Memory B cell (primary cell): ENCODE measurements around the gene KCNK7.

Source experiments
- ATAC-seq: fragments of 150-1000 bp; cut with Tn5 transposase; 2 replicates; pipeline ENCODE4 v1.10.0; 2021; ENCODE audit warnings: low read depth, mild to moderate bottlenecking, moderate library complexity
- DNase-seq, 2 donors: peaks; one replicate each; pipeline ENCODE4 v3.0.0; 2022; ENCODE audit warnings: low spot score in 2 of 2
- H3K27ac Mint-ChIP-seq: one replicate; pipeline ENCODE4 v1.8.0; 2022; ENCODE audit warnings: mild to moderate bottlenecking, moderate library complexity, mixed read lengths
- H3K27me3 Mint-ChIP-seq: one replicate; pipeline ENCODE4 v1.8.0; 2022; ENCODE audit warnings: mixed read lengths
- H3K36me3 Mint-ChIP-seq: one replicate; pipeline ENCODE4 v1.8.0; 2022; ENCODE audit warnings: mild to moderate bottlenecking, mixed read lengths
- H3K4me1 Mint-ChIP-seq: one replicate; pipeline ENCODE4 v1.8.0; 2022; ENCODE audit warnings: mixed read lengths
- H3K4me3 Mint-ChIP-seq: one replicate; pipeline ENCODE4 v1.8.0; 2022; ENCODE audit warnings: mild to moderate bottlenecking, moderate library complexity, mixed read lengths
- H3K9me3 Mint-ChIP-seq: one replicate; pipeline ENCODE4 v1.8.0; 2022; ENCODE audit warnings: mixed read lengths

KCNK7 gene

GRCh38 chr11:65580756-65581155 lies 14.8 kb downstream of the KCNK7 start:
- no peak for ATAC-seq
- Mint-ChIP-seq H3K9me3 (no peaks in the 10 kb centered on the region), H3K36me3 (peaks cover 40% of the 10 kb centered on the region), H3K4me3 (no peak overlapping the region), H3K27me3 (no peaks in the 10 kb centered on the region), H3K4me1 (peaks cover 22% of the 10 kb centered on the region), H3K27ac (no peak overlapping the region)
- DNase-seq = no peak

- Mint-ChIP-seq H3K4me1 (peaks cover 26% of the 10 kb centered on the region), H3K27ac (peak overlapping the region; percentile 51), H3K36me3 (peaks cover 40% of the 10 kb centered on the region), H3K4me3 (no peak overlapping the region), H3K9me3 (no peaks in the 10 kb centered on the region), H3K27me3 (no peaks in the 10 kb centered on the region)
- ATAC-seq = no peak
- no peak for DNase-seq
Measured at GRCh38 chr11:65580031-65580692, 15.4 kb downstream of the KCNK7 start.

GRCh38 chr11:65579291-65579690 lies 16.3 kb downstream of the KCNK7 start:
- no peak overlapping the region for H3K4me3 Mint-ChIP-seq
- peaks cover 30% of the 10 kb centered on the region for H3K4me1 Mint-ChIP-seq
- ATAC-seq = no peak
- H3K27ac Mint-ChIP-seq = peak overlapping the region; percentile 92
- no peaks in the 10 kb centered on the region for H3K27me3 Mint-ChIP-seq
- DNase-seq = no peak
- H3K9me3 Mint-ChIP-seq = no peaks in the 10 kb centered on the region
- H3K36me3 Mint-ChIP-seq = peaks cover 37% of the 10 kb centered on the region

DNA sequence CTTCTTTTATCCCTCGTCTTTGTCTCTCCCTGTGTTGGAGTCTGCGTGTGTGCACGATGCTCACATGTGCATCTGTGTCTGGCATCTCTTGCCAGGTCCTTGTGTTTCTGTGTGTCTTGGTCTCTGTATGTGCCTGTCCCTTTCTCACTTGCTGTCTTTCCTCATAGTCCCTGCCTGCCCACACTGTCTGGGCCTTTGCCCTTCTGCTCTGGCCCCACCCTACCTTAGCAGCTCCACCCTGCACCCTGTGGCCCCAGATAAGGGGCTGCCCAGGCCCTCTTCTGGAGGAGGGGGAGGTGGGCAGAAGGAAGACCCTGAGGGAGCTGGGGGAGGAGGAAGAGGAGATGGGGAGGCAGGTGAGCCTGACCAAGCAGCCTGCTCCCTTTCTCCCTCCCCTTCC lies 16.9 kb downstream of the KCNK7 start:
- Mint-ChIP-seq H3K36me3 (peaks cover 34% of the 10 kb centered on the region), H3K9me3 (no peaks in the 10 kb centered on the region), H3K27me3 (no peaks in the 10 kb centered on the region), H3K4me1 (peaks cover 31% of the 10 kb centered on the region), H3K4me3 (peak overlapping the region; percentile 87), H3K27ac (peak overlapping the region; percentile 92)
- ATAC-seq (no peak), DNase-seq (no peak)

- peak overlapping the region; percentile 87 for H3K4me3 Mint-ChIP-seq
- peaks cover 34% of the 10 kb centered on the region for H3K36me3 Mint-ChIP-seq
- H3K27ac Mint-ChIP-seq = peak overlapping the region; percentile 92
- ATAC-seq (no peak), DNase-seq (no peak)
- peaks cover 34% of the 10 kb centered on the region for H3K4me1 Mint-ChIP-seq
- no peaks in the 10 kb centered on the region for H3K9me3 Mint-ChIP-seq
- H3K27me3 Mint-ChIP-seq = no peaks in the 10 kb centered on the region
Measured at GRCh38 chr11:65578134-65578533, 17.5 kb downstream of the KCNK7 start.

- H3K36me3 Mint-ChIP-seq = peaks cover 32% of the 10 kb centered on the region
- H3K27ac Mint-ChIP-seq = peak overlapping the region; percentile 92
- peaks cover 36% of the 10 kb centered on the region for H3K4me1 Mint-ChIP-seq
- H3K4me3 Mint-ChIP-seq = peak overlapping the region; percentile 87
- DNase-seq (no peak), ATAC-seq (no peak)
- no peaks in the 10 kb centered on the region for H3K27me3 Mint-ChIP-seq
- H3K9me3 Mint-ChIP-seq = no peaks in the 10 kb centered on the region
Measured at GRCh38 chr11:65577756-65578109, 17.9 kb downstream of the KCNK7 start.

- Mint-ChIP-seq H3K4me3 (peak overlapping the region; percentile 87), H3K4me1 (peaks cover 38% of the 10 kb centered on the region), H3K27ac (peak overlapping the region; percentile 92), H3K9me3 (no peaks in the 10 kb centered on the region), H3K27me3 (no peaks in the 10 kb centered on the region), H3K36me3 (peaks cover 27% of the 10 kb centered on the region)
- DNase-seq = peak; percentile 45 to 65
- peak; percentile 37 for ATAC-seq
Measured at GRCh38 chr11:65576867-65577755, 18.5 kb downstream of the KCNK7 start.

DNA sequence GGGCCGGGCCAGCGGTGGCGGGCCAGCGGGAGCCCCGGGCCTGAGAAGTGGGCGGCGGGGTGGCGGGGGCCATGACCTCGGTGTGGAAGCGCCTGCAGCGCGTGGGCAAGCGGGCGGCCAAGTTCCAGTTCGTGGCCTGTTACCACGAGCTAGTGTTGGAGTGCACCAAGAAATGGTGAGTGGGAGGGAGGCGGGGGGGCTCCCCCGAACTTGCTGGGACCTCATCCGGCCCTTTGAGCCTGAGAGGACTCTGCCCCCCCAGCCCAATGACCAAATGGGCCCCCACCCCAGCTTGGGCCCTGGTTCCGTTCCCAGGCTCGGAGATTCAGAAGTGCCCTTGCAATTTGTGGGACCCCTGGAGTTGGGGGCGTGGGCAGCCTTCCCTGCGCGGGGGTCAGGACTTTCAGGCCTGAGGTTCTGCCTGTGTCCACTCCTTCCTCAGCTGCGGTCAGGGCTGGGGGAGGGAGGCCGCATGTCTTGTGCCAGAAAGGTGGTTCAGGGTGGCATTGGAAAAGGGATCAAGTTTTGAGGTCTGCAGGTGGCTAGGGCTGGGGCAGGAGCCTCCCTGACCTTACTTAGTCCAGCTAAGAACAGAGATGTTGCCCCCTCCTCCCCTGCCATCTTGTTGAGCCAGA lies 19.3 kb downstream of the KCNK7 start:
- Mint-ChIP-seq H3K27me3 (no peaks in the 10 kb centered on the region), H3K36me3 (peaks cover 22% of the 10 kb centered on the region), H3K27ac (peak overlapping the region; percentile 92), H3K4me3 (peak overlapping the region; percentile 87), H3K9me3 (no peaks in the 10 kb centered on the region), H3K4me1 (peaks cover 46% of the 10 kb centered on the region)
- ATAC-seq (no peak), DNase-seq (no peak)

GRCh38 chr11:65575568-65576231 lies 19.9 kb downstream of the KCNK7 start, which contains the start of gene EHBP1L1:
Gene EHBP1L1, plus strand, starts transcription at chr11:65576053. Its CDS starts 250 bp downstream, at chr11:65576303.
- Mint-ChIP-seq H3K27me3 (no peaks in the 10 kb centered on the region), H3K4me3 (peak within 1 kb of the TSS; percentile 93), H3K9me3 (no peaks in the 10 kb centered on the region), H3K27ac (peak within 1 kb of the TSS; percentile 98), H3K36me3 (peaks cover 19% of the 10 kb centered on the region), H3K4me1 (peaks cover 49% of the 10 kb centered on the region)
- peak in 1 of 2 donors; percentile 70 for DNase-seq
- ATAC-seq = peak; percentile 15

DNA sequence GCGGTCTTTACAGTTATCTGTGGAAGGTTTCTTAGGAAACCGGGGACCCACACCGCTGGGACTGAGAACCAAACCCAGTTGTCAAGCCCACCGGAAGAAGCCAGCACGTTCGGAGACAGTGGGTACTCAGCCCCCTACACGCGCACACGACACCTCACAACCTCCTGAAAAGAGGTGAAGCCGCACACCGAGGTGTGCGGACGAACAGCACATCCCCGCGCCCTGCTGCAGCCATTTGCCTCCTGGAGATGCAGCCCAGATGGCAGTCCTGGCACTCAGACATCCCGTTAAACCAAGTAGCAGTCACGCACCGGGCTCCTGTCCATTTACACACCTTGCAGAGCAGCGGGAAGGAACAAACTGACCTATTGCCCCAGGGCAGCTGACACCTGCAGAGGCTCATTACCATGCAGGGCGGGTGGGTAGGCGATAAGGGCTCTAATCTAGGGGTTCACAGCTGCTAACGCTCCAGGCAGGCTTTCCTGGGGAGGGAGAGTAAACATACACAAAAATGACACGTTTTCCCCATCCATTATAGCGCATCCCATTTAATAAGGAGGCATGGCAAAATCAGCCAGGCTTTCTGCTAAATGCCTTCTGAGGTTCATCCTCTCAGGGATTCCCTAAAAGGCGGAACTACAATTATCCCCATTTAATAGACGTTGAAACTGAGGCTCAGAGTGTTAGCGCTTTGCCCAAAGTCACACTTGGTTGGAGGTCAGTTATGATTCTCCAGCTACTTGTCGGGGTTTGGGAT lies 20.6 kb downstream of the KCNK7 start:
- no peaks in the 10 kb centered on the region for H3K27me3 Mint-ChIP-seq
- H3K36me3 Mint-ChIP-seq = peaks cover 15% of the 10 kb centered on the region
- peak overlapping the region; percentile 98 for H3K27ac Mint-ChIP-seq
- peaks cover 51% of the 10 kb centered on the region for H3K4me1 Mint-ChIP-seq
- peak overlapping the region; percentile 93 for H3K4me3 Mint-ChIP-seq
- no peaks in the 10 kb centered on the region for H3K9me3 Mint-ChIP-seq
- peak in 1 of 2 donors; percentile 43 for DNase-seq
- no peak for ATAC-seq

DNA sequence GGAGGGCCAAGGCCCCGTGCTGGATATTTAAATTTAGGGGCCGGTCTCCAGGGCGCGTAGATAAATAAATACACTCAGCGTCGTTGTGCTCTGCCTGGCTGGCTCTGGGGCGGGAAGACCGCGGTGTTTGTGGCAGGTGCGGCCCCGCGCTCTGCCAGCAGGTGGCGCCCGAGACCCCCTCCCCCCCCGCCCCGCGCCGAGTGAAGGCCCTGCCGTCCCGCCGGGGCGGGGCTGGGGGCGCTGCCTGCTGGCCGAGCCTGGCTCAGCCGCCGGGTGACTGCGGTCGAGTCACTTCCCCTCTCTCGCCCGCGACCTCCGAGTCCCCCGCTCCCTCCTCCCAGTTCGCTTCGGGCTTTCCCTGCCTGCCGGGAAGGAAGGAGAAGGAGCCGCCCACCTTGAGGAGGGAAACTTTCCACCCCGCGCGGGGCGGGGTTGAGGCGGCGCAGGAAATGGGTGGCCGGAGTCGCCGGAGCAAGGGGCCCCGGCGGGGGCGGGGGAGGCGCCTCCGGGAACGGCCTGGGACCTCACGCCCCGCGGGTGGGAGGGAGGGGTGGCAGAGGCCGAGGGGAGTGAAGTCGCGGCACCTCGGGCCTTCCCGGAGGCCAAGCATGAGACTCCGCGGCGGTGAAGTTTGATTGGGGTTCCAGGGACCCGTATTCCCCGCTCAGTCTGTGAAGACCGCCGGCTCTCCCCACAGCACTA lies 21.3 kb downstream of the KCNK7 start:
- ATAC-seq (peak; percentile 26), DNase-seq (peak; percentile 83)
- H3K9me3 Mint-ChIP-seq = no peaks in the 10 kb centered on the region
- H3K4me1 Mint-ChIP-seq = peaks cover 53% of the 10 kb centered on the region
- H3K36me3 Mint-ChIP-seq = peaks cover 8% of the 10 kb centered on the region
- H3K4me3 Mint-ChIP-seq = peak overlapping the region; percentile 93
- H3K27me3 Mint-ChIP-seq = no peaks in the 10 kb centered on the region
- peak overlapping the region; percentile 98 for H3K27ac Mint-ChIP-seq

GRCh38 chr11:65573391-65574079 lies 22.1 kb downstream of the KCNK7 start:
- Mint-ChIP-seq H3K4me1 (peaks cover 57% of the 10 kb centered on the region), H3K4me3 (peak overlapping the region; percentile 93), H3K36me3 (peaks cover 6% of the 10 kb centered on the region), H3K27me3 (no peaks in the 10 kb centered on the region), H3K9me3 (no peaks in the 10 kb centered on the region), H3K27ac (peak overlapping the region; percentile 98)
- no peak for ATAC-seq
- DNase-seq = peak in 1 of 2 donors; percentile 40
